ENCODE results near the gene FOXF2. TPM values are rescaled to one million over a fixed set of nuclear protein-coding genes. Genes with fewer than 3 reads are reported as not detected.
A peak's percentile ranks its signal among the peaks of the same experiment; 100 is the strongest.

Gene FOXF2
- total RNA-seq, 1 donor from 2014 or later = 15.7 TPM

GRCh38 chr6:1439349-1439748 lies 50.0 kb downstream of the FOXF2 start:
- Histone ChIP-seq H3K4me3 (no peak overlapping the region), H3K27me3 (peaks cover 19% of the 10 kb centered on the region), H3K4me1 (no peaks in the 10 kb centered on the region), H3K36me3 (no peaks in the 10 kb centered on the region), H3K27ac (no peak overlapping the region), H3K9me3 (no peaks in the 10 kb centered on the region)
- no peak for ATAC-seq
- intact Hi-C loops (cut with DNase I) = no loop called here
- TF ChIP-seq CTCF (IDR thresholded peaks at IDR 0.05) = no peak
- DNase-seq = no peak

- no peak for ATAC-seq
- Histone ChIP-seq H3K36me3 (no peaks in the 10 kb centered on the region), H3K27ac (no peak overlapping the region), H3K9me3 (no peaks in the 10 kb centered on the region), H3K4me1 (no peaks in the 10 kb centered on the region), H3K4me3 (no peak overlapping the region), H3K27me3 (peaks cover 6% of the 10 kb centered on the region)
- no peak for TF ChIP-seq CTCF (IDR thresholded peaks at IDR 0.05)
- intact Hi-C loops (cut with DNase I) = no loop called here
- DNase-seq = peak; percentile 19
Measured at GRCh38 chr6:1442929-1443328, 53.6 kb downstream of the FOXF2 start.

Small RNAs within 50 kb of the gene (microRNA-seq; reads per million reads assigned to microRNA genes)
- 2.0 reads per million, percentile 7 among the genes with 10 or more reads in this experiment for gene MIR6720 (ENCODE audit: borderline microRNAs expressed)

Other genes starting within 250 kb of the FOXF2 start
- 12.3 TPM for gene FOXQ1, start 77.5 kb upstream of the FOXF2 start, total RNA-seq
- gene FOXC1, start 220.3 kb downstream of the FOXF2 start, total RNA-seq = 4.9 TPM

Measured in upper lobe of right lung (tissue), 1 donor.